ENCODE measurements around the gene TMEM52B.
A peak's percentile ranks its signal among the peaks of the same experiment; 100 is the strongest.
"Not testable (repeated sequence)": the region's sequence is repeated elsewhere in the genome, so short reads cannot be mapped to it uniquely, and the experiment has no call there.

TMEM52B gene

DNA sequence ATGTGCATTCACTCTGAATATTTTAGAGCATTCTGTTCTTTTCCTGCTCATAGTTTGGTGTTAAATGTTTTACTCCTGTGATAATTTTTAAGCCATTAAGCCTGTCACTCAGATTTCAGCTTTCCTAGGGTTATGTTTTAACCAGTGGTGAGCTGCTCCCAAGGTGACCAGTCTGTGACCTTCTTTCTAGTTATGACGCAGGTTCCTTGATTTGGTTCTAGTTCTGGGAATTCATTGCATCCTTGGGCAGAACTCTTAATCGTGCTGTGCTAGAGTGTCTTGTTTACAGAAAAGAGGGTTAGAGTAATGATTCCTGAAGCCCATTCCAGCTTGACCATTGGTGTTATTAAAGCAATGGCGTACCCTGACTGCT, 36.0 kb downstream of the TMEM52B start:
- Mint-ChIP-seq H3K36me3 (ENCODE audit: low read depth) (peaks cover 9% of the 10 kb centered on the region), H3K27ac (no peak overlapping the region)

DNA sequence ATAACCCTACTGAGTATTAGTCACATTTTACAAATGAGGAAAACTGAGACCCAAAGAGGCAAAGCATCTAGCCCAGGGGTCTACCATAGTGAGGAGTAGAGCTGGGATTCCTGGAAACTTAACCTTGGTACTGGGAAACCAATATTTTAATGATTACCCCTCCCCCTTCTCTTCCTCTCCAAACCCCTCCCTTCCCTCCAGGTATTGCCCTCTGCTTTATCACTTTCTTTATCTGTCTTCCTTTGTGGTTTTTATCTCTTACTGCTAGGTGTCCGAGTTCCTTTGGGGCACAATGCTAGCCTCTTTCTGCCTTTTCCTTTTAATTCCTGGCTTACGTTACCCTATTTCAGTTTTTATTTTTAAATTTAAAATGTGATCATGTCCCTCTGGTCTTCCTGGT, 36.6 kb downstream of the TMEM52B start:
- Mint-ChIP-seq H3K4me3 (peak overlapping the region; percentile 98), H3K27me3 (ENCODE audit: low read depth, poor library complexity) (peaks cover 4% of the 10 kb centered on the region), H3K4me1 (peaks cover 29% of the 10 kb centered on the region), H3K36me3 (ENCODE audit: low read depth) (peaks cover 15% of the 10 kb centered on the region), H3K9me3 (no peaks in the 10 kb centered on the region), H3K27ac (no peak overlapping the region)
- TF ChIP-seq CTCF (IDR thresholded peaks at IDR 0.05), result no peak
- DNase-seq, result no peak

More for the DNA sequence above, 36.0 kb downstream of the TMEM52B start:
- H3K9me3 Mint-ChIP-seq, result no peaks in the 10 kb centered on the region
- DNase-seq, result no peak
- TF ChIP-seq CTCF (IDR thresholded peaks at IDR 0.05), result no peak
- peak overlapping the region; percentile 98 for H3K4me3 Mint-ChIP-seq
- H3K4me1 Mint-ChIP-seq, result peaks cover 29% of the 10 kb centered on the region
- peaks cover 4% of the 10 kb centered on the region for H3K27me3 Mint-ChIP-seq (ENCODE audit: low read depth, poor library complexity)

DNA sequence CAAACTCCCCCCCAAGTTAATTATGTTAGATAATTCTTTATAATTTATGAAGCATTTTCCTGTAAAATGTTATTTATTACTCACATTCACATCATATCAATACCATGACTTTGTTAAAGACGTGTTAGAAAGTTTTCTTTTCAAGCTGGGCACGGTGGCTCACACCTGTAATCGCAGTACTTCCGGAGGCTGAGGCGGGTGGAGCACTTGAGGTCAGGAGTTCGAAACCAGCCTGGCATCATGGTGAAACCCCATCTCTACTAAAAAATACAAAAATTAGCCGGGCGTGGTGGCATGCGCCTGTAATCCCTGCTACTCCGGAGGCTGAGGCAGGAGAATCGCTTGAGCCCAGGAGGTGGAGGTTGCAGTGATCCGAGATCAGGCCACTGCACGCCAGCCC, 37.1 kb downstream of the TMEM52B start:
- peaks cover 20% of the 10 kb centered on the region for H3K36me3 Mint-ChIP-seq (ENCODE audit: low read depth)
- not testable (repeated sequence) for H3K27me3 Mint-ChIP-seq (ENCODE audit: low read depth, poor library complexity); H3K27ac Mint-ChIP-seq; H3K4me3 Mint-ChIP-seq; H3K9me3 Mint-ChIP-seq; DNase-seq
- peaks cover 29% of the 10 kb centered on the region for H3K4me1 Mint-ChIP-seq

GRCh38 chr12:10218021-10218420, 39.2 kb downstream of the TMEM52B start:
- Mint-ChIP-seq H3K9me3 (no peaks in the 10 kb centered on the region), H3K36me3 (ENCODE audit: low read depth) (peaks cover 40% of the 10 kb centered on the region), H3K27ac (no peak overlapping the region), H3K4me1 (peaks cover 24% of the 10 kb centered on the region), H3K27me3 (ENCODE audit: low read depth, poor library complexity) (no peaks in the 10 kb centered on the region), H3K4me3 (no peak overlapping the region)
- no peak for TF ChIP-seq CTCF (IDR thresholded peaks at IDR 0.05)
- no peak for DNase-seq

- no peak for TF ChIP-seq CTCF (IDR thresholded peaks at IDR 0.05)
- Mint-ChIP-seq H3K4me1 (peaks cover 3% of the 10 kb centered on the region), H3K4me3 (no peak overlapping the region), H3K9me3 (no peaks in the 10 kb centered on the region), H3K27me3 (ENCODE audit: low read depth, poor library complexity) (no peaks in the 10 kb centered on the region), H3K27ac (no peak overlapping the region), H3K36me3 (ENCODE audit: low read depth) (peaks cover 58% of the 10 kb centered on the region)
- DNase-seq, result no peak
Observed at GRCh38 chr12:10220398-10221077, 41.7 kb downstream of the TMEM52B start.

GRCh38 chr12:10221846-10222245, 43.0 kb downstream of the TMEM52B start:
- no peaks in the 10 kb centered on the region for H3K9me3 Mint-ChIP-seq
- peaks cover 63% of the 10 kb centered on the region for H3K36me3 Mint-ChIP-seq (ENCODE audit: low read depth)
- no peaks in the 10 kb centered on the region for H3K4me1 Mint-ChIP-seq
- no peak for DNase-seq
- no peak for TF ChIP-seq CTCF (IDR thresholded peaks at IDR 0.05)
- H3K27me3 Mint-ChIP-seq (ENCODE audit: low read depth, poor library complexity), result no peaks in the 10 kb centered on the region
- no peak overlapping the region for H3K27ac Mint-ChIP-seq
- H3K4me3 Mint-ChIP-seq, result no peak overlapping the region
